Transverse colon (tissue), 4 donors: ENCODE results near the gene POU6F1. TPM values are rescaled to one million over a fixed set of nuclear protein-coding genes. Genes with fewer than 3 reads are reported as not detected.

ENCODE experiments used
- DNase-seq: peaks from one replicate; pipeline ENCODE4 v3.0.0-alpha.2; 2019
- H3K27ac ChIP-seq, 4 donors: fragments of 200-600 bp; sonication (generic); 2 replicates each; pipeline ENCODE4 v1.5.1; 2016 to 2018; ENCODE audit warnings: inconsistent platforms in 4 of 4
- H3K27me3 ChIP-seq: fragments of 200-600 bp; sonication (generic); 2 replicates; pipeline ENCODE4 v1.5.1; 2017; ENCODE audit warnings: inconsistent platforms
- H3K36me3 ChIP-seq, 4 donors: fragments of 200-600 bp; sonication (generic); 2 replicates each; pipeline ENCODE4 v1.5.1; 2017 to 2019; ENCODE audit warnings: inconsistent platforms in 4 of 4
- H3K4me1 ChIP-seq, 4 donors: fragments of 200-600 bp; sonication (generic); 2 replicates each; pipeline ENCODE4 v1.5.1; 2017 to 2020; ENCODE audit warnings: inconsistent platforms in 4 of 4
- H3K4me3 ChIP-seq, 4 donors: fragments of 200-600 bp; sonication (generic); 1 replicate in 1 of 4; 2 replicates in 3 of 4; pipeline versions ENCODE4 v1.5.1 to v1.6.1; 2017 to 2019; ENCODE audit warnings: inconsistent platforms in 4 of 4
- H3K9me3 ChIP-seq, 2 donors: fragments of 200-600 bp; sonication (generic); 2 replicates each; pipeline ENCODE4 v1.5.1; 2017 to 2019; ENCODE audit warnings: inconsistent platforms in 2 of 2
- EP300 ChIP-seq: sonication (generic); formaldehyde crosslinking; IDR thresholded peaks from one replicate; pipeline ENCODE4 v1.6.1; 2017; ENCODE audit warnings: antibody characterized with exemption, low read depth
- POLR2A ChIP-seq: fragments of 450-650 bp; IDR thresholded peaks from one replicate; pipeline ENCODE4 v1.6.1; 2016; ENCODE audit warnings: antibody characterized with exemption, mild to moderate bottlenecking, moderate library complexity
- POLR2AphosphoS5 ChIP-seq, 3 donors: sonication (generic); formaldehyde crosslinking; IDR thresholded peaks; one replicate each; pipeline ENCODE4 v1.6.1; 2016; ENCODE audit warnings: antibody characterized with exemption in 3 of 3
- WGBS, 2 donors: methylation state at CpG; one replicate each; pipeline ENCODE4 v1.1.5; 2018; ENCODE audit warnings: low coverage in 1 of 2; 5-methylcytosine and 5-hydroxymethylcytosine counted together
- in situ Hi-C, 4 donors: fragments of 200-750 bp; cut with MboI; loops; one replicate each; pipeline versions ENCODE4 v1.15.0 to v1.15.1; 2017; ENCODE audit warnings: low sequenced_read_pairs in 3 of 4, low pct_ligation_motif_present in 1 of 4, low pct_unique_long_range_greater_than_20kb in 1 of 4
- intact Hi-C: fragments of 100-400 bp; cut with DNase I; formaldehyde crosslinking; loops from one replicate; pipeline ENCODE4 v1.15.1; 2023; ENCODE audit warnings: low total_unique reads
- total RNA-seq, 4 donors: library from RNA; depleted of rRNA; stranded (reverse); fragments of >200 nt; gene quantifications; one replicate each; pipeline ENCODE4 v1.1.0, GENCODE V29; 2016
- TF ChIP-seq, protein P1 (sequence below), 5 experiments: fragments of 200-600 bp in 3 of 5; fragments of 450-650 bp in 2 of 5; sonication (generic) in 3 of 5; IDR thresholded peaks; 1 replicate in 2 of 5; 2 replicates in 3 of 5; pipeline ENCODE4 v1.5.1; 2016 to 2017; ENCODE audit warnings: antibody characterized with exemption in 5 of 5, inconsistent platforms in 3 of 5, mild to moderate bottlenecking in 2 of 5, moderate library complexity in 1 of 5

The POU6F1 gene
- total RNA-seq, 4 donors from 2014 or later = 3.7 to 6.5 (median 6.1) TPM

GRCh38 chr12:51242876-51243275, 25.0 kb upstream of the POU6F1 start:
- H3K27me3 ChIP-seq = no peaks in the 10 kb centered on the region
- H3K36me3 ChIP-seq = peaks cover 0 to 37% (median 16%) of the 10 kb centered on the region in 4 donors
- WGBS, 2 donors = 73 to 75% methylated on average over 7 of the region's 7 CpGs
- no peak overlapping the region for H3K4me3 ChIP-seq
- peaks cover 0 to 52% (median 31%) of the 10 kb centered on the region in 4 donors for H3K4me1 ChIP-seq
- intact Hi-C loops = no loop called here
- TF ChIP-seq EP300 (no peak), POLR2A (no peak)
- H3K27ac ChIP-seq = no peak overlapping the region
- in situ Hi-C loops = no loop called here
- DNase-seq = no peak
- H3K9me3 ChIP-seq = no peaks in the 10 kb centered on the region

GRCh38 chr12:51242120-51242519, 24.3 kb upstream of the POU6F1 start:
- H3K4me3 ChIP-seq = no peak overlapping the region
- peaks cover 0 to 37% (median 16%) of the 10 kb centered on the region in 4 donors for H3K36me3 ChIP-seq
- in situ Hi-C loops (no loop called here), intact Hi-C loops (no loop called here)
- DNase-seq = no peak
- no peaks in the 10 kb centered on the region for H3K27me3 ChIP-seq
- peak overlapping the region in 1 of 4 donors; percentile 7 for H3K27ac ChIP-seq
- no peaks in the 10 kb centered on the region for H3K9me3 ChIP-seq
- 67 to 84% methylated on average over 3 to 7 of the region's 7 CpGs for WGBS, 2 donors
- peaks cover 0 to 47% (median 27%) of the 10 kb centered on the region in 4 donors for H3K4me1 ChIP-seq
- TF ChIP-seq POLR2AphosphoS5 (IDR thresholded peaks at IDR 0.05) (no peak), EP300 (no peak), POLR2A (no peak)

GRCh38 chr12:51240971-51241370, 23.1 kb upstream of the POU6F1 start:
- no peak for DNase-seq
- intact Hi-C loops (no loop called here), in situ Hi-C loops (no loop called here)
- peaks cover 0 to 38% (median 22%) of the 10 kb centered on the region in 4 donors for H3K4me1 ChIP-seq
- WGBS, 2 donors = 17 to 70% methylated on average over 1 to 2 of the region's 2 CpGs
- H3K4me3 ChIP-seq = no peak overlapping the region
- H3K9me3 ChIP-seq = no peaks in the 10 kb centered on the region
- TF ChIP-seq POLR2AphosphoS5 (IDR thresholded peaks at IDR 0.05) (no peak), EP300 (no peak), POLR2A (no peak)
- TF ChIP-seq, protein P1, sequence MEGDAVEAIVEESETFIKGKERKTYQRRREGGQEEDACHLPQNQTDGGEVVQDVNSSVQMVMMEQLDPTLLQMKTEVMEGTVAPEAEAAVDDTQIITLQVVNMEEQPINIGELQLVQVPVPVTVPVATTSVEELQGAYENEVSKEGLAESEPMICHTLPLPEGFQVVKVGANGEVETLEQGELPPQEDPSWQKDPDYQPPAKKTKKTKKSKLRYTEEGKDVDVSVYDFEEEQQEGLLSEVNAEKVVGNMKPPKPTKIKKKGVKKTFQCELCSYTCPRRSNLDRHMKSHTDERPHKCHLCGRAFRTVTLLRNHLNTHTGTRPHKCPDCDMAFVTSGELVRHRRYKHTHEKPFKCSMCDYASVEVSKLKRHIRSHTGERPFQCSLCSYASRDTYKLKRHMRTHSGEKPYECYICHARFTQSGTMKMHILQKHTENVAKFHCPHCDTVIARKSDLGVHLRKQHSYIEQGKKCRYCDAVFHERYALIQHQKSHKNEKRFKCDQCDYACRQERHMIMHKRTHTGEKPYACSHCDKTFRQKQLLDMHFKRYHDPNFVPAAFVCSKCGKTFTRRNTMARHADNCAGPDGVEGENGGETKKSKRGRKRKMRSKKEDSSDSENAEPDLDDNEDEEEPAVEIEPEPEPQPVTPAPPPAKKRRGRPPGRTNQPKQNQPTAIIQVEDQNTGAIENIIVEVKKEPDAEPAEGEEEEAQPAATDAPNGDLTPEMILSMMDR (IDR thresholded peaks at IDR 0.05) = no peak
- no peaks in the 10 kb centered on the region for H3K27me3 ChIP-seq
- H3K27ac ChIP-seq = peak overlapping the region in 2 of 4 donors; percentile 100
- peaks cover 0 to 37% (median 16%) of the 10 kb centered on the region in 4 donors for H3K36me3 ChIP-seq

GRCh38 chr12:51238510-51239334, 20.9 kb upstream of the POU6F1 start, which contains the start of gene DAZAP2:
TSS of gene DAZAP2 (plus strand) at chr12:51238826. CDS start at chr12:51238908, 82 bp downstream.
- H3K9me3 ChIP-seq = no peaks in the 10 kb centered on the region
- DNase-seq = peak; percentile 98
- H3K27ac ChIP-seq = peak within 1 kb of the TSS; percentile 99 to 100 (median 100)
- H3K4me1 ChIP-seq = peaks cover 0 to 34% (median 22%) of the 10 kb centered on the region in 4 donors
- peaks cover 0 to 28% (median 13%) of the 10 kb centered on the region in 4 donors for H3K36me3 ChIP-seq
- intact Hi-C loops (no loop called here), in situ Hi-C loops (no loop called here)
- TF ChIP-seq POLR2AphosphoS5 (IDR thresholded peaks at IDR 0.05) (peak; percentile 70 to 97 (median 96)), POLR2A (peak; percentile 95), EP300 (no peak)
- TF ChIP-seq, protein P1 (IDR thresholded peaks at IDR 0.05) = peak; percentile 17 to 56 (median 36)
- no peaks in the 10 kb centered on the region for H3K27me3 ChIP-seq
- WGBS, 2 donors = 0% methylated on average over 1 to 49 of the region's 70 CpGs
- peak within 1 kb of the TSS; percentile 79 to 100 (median 100) for H3K4me3 ChIP-seq

- WGBS, 2 donors = 8 to 17% methylated on average over 4 to 10 of the region's 10 CpGs
- Histone ChIP-seq H3K27me3 (no peaks in the 10 kb centered on the region), H3K4me3 (peak overlapping the region; percentile 56 to 100 (median 90)), H3K27ac (peak overlapping the region; percentile 99 to 100 (median 100)), H3K36me3 (peaks cover 0 to 27% (median 12%) of the 10 kb centered on the region in 4 donors), H3K4me1 (peaks cover 0 to 34% (median 22%) of the 10 kb centered on the region in 4 donors), H3K9me3 (no peaks in the 10 kb centered on the region)
- in situ Hi-C loops (no loop called here), intact Hi-C loops (no loop called here)
- TF ChIP-seq POLR2A (no peak), POLR2AphosphoS5 (IDR thresholded peaks at IDR 0.05) (no peak), EP300 (no peak)
- TF ChIP-seq, protein P1 (IDR thresholded peaks at IDR 0.05) = no peak
- DNase-seq = peak; percentile 41
Observed at GRCh38 chr12:51238037-51238509, 20.2 kb upstream of the POU6F1 start.
